Renal cortex interstitium (tissue), 11 donors: ENCODE measurements around the gene RAD51B. TPM values are rescaled to one million over a fixed set of nuclear protein-coding genes. Genes with fewer than 3 reads are reported as not detected.
A peak's percentile ranks its signal among the peaks of the same experiment; 100 is the strongest.
"Not testable (repeated sequence)": the region's sequence is repeated elsewhere in the genome, so short reads cannot be mapped to it uniquely, and the experiment has no call there.

ENCODE experiments used
- DNase-seq, 11 donors: peaks; one replicate each; pipeline ENCODE4 v3.0.0-alpha.2; 2013; ENCODE audit warnings: low read depth in 9 of 11, low spot score in 4 of 11; ENCODE audit errors: extremely low read depth in 1 of 11
- polyA plus RNA-seq, 3 donors: library from polyadenylated mRNA; unstranded; fragments of 120-200 nt; gene quantifications; one replicate each; pipeline ENCODE4 v1.2.1, GENCODE V29; 2013; ENCODE audit not compliant: insufficient read length in 3 of 3

Gene RAD51B
- polyA plus RNA-seq, 3 donors, result 12.5 to 13.0 (median 12.5) TPM

DNA sequence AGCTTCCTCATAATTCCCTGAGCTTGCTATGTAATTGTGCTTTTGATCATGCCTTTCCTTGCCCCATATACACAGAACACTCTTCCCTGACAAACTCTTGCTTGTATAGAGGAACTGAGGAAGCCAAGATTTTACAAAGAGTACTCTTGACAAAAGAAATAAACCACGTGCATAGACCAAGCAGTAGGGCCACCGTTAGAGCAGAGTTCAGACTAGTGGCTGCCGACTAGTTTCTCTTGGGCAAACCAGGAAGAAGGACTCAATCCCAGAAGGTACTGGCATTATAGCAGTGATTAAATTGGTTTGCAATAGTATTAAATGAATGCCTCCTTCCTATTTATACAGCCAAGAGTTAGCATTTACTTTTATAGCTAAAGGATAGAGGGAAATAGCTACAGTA lies 146.1 kb downstream of the RAD51B start:
- no peak for DNase-seq

DNA sequence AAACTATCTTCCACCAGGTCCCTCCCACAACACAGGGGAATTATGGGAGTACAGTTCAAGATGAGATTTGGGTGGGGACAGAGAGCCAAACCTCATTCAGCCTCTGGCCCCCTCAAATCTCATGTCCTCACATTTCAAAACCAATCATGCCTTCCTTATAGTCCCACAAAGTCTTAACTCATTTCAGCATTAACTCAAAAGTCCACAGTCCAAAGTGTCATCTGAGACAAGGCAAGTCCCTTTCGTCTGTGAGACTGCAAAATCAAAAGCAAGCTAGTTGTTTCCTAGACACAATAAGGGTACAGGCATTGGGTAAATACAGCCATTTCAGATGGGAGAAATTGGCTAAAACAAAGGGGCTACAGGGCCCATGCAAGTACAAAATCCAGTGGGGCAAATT lies 147.6 kb downstream of the RAD51B start:
- DNase-seq, result no peak

DNA sequence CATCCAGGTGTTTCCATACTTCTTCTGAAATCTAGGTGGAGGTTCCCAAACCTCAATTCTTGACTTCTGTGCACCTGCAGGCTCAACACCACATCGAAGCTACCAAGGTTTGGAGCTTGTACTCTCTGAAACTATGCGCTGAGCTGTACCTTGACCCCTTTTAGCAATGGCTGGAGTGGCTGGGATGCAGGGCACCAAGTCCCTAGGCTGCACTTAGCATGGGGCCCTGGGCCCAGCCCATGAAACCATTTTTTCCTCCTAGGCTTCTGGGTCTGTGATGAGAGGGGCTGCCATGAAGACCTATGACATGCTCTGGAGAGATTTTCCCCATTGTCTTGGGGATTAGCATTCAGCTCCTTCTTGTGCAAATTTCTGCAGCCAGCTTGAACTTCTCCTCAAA lies 148.4 kb downstream of the RAD51B start:
- DNase-seq, result not testable (repeated sequence)

DNA sequence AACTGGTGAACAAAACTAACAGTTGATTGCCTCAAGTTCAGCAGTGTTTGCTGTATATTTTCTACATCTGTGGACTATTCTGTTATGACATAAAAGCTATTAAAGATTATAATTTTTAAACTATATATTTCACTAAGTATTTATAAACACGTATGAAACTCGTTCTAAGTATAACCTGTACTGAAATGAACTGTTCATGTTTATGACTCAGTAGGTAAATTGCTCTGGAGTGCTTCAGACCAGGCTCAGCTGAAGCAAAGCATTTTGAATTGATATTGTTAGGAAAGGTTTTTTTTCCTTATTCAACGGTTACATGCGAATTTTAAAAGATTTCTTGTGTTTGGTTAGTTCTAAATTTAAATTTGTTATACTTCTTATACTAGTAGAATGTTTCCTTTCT lies 151.3 kb downstream of the RAD51B start:
- DNase-seq, result no peak

DNA sequence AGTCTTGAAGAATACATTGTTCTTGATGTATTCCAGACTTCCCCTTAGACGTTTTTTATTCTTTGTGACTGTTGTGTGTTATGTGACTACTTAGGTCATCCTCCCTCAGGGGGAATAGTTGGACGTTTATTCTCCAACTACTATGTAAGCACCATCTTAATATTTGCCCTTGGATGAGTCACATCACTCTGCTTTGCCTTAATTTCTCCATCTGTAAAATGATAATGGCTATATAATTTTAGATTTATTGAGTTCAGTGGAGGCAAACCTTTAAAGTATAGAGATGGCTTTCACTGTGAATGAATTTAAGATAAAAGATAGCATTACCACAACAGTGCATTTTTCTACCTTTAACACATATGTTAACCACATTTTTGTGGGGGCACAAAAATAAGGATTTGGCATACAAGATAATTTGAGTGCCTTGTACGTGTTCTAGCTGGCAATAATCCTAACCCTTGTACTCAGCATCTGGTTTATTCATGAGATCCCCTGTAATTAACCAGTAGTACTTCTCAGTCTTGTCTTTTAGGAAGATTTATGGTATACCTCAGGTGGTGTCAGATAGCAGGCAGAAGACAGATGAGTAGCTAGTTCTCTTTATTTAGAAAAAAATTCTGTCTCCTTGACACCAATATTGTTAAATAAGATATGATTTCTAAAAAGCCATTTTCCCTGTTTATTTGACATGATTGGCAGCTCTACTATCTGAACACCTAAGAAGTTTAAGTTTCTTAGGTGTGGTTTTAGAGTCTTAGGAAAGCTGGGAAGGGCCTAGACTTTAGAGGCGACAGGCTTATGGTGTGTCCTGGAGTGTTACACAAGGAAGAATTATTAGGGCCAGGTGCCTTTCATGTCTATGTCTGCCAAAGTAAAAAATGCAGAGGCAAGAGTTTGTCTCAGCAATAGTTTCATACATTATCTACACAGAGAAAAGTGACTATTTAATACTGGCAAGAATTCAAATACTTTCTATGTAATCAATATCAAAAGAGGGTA lies 152.3 kb downstream of the RAD51B start:
- DNase-seq, result no peak

DNA sequence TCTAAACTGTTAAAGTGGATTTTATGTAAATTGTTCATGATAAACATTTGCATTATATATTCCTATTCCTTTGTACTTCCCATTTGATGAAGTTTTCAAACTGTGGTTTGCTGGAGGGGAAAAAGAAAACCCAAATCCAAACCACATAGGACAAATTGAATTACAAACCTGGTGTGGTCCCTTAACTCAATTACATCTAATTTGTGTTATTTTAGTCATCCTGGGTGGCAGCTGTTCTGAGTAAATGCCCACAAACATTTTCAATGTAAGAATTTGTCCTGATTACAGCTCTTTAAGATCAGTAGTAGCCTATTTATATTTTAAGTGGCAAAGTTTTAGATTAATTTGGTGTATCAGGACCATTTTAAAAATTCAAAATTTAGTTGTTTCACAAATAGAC lies 153.9 kb downstream of the RAD51B start:
- no peak for DNase-seq

DNA sequence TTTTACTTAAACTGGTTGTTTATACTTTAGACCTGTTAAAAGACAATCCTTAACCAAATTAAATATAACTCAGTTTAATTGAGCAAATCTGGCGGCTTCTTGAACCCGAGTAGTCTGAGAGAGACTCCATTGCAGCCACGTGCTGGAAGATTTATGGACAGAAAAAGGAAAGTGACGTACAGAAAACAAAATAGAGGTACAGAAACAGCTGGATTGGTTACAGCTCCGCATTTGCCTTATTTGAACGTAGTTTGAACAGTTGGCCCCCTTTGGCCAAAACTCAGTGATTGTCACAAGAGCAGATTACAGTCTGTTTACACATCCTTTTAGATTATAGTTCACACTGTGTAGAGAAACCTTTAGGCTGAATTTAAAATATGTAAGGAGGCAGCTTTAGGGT lies 155.9 kb downstream of the RAD51B start:
- no peak for DNase-seq

DNA sequence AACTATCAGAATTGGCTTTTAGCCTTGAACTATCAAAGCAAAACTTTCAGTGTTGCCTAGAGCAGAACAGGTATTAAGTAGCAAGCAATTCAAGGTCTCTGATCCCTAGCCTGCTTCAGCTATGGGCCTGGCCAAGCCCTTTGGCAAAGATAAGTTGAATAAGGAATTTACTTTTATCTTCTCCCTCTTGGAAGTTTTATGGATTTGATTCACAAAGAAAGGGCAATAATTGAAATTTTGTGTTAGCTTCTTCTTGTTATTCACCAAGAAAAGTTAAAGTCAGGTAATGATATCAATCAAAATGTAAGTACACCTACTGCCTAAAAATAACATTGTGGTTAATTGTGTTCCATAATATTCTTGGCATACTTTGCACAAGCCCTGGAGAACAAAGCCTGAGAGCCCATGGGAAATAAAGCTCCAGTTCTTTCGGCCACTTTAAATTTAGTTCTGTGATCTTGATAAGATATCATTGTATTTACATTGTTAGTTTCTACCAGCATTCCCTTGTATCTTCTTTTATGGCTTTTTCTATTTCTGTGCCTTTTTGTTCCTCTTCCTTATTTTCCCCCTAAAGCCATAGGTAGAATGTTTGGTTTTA lies 158.0 kb downstream of the RAD51B start:
- no peak for DNase-seq

DNA sequence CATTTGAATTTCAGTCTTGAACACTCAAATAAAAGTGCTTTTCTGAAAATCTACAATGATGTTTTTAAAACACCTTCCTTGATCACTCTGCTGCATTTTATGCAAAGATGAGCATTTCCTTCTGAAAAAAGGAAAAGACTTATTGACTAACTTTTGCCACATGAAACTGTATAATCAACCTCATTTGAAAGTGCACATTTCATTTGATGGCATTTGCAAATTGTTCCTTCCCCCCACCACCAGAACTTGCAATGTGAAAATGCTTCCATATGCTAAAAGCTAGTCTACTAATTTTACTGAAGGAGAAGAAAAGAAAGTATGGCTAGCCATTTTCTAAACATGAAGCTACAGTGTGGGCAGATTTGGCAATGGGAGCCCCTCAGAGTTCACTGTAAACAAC lies 159.2 kb downstream of the RAD51B start:
- no peak for DNase-seq

DNA sequence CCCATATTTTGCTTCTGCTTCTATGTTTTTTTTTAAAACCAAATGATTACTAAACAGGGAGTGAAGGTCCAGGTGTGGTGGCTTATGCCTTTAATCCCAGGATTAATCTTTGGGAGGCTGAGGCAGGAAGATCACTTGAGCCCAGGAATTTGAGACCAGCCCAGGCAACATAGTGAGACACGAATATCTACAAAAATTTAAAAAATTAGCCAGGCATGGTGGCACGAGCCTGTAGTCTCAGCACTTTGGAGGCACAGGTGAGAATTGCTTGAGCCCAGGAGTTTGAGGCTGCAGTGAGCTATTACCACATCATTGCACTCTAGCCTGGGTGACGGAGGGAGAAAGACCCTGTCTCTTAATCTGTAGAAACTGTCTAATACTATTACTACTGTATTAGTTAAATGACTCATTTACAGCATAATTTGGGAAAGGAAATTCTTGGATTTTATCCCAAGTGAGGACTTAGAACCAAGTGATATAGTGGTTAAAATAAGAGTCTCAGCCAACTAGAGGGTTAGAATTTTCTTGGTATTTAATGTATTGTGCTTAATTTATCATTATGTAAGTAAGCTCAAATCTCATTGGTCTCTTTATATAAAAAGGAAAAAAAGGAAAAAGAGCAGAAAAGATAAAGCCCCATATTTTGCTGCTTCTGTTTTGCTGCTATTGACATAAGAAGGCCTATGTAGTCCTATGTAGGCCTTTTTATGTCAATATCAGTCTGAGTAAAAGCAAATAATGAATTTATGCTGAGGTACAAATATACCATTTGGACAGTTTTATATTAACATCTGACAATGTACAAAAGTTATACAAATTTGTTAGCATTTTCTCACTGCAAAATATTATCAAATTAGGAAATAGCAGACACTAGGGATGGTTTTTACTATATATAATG lies 163.4 kb downstream of the RAD51B start:
- no peak for DNase-seq

DNA sequence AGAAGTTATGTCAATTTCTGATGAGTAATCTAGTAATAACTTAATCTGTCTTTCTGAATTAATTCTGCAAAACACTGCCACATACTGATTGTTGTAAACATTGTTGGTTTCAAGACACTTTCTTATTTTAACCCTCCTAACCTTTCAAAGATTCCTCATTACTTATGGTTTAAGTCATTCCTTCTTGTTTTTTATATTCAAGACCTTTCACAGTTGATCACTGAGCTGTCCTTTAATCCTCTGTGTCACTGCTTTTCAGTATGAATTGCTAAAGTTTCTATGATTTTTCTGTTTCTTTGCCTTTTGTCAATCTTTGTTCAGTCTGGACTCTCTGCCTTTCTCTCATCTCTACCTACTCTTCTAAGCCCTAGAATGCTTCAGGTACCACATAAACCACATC lies 164.7 kb downstream of the RAD51B start:
- DNase-seq, result no peak

DNA sequence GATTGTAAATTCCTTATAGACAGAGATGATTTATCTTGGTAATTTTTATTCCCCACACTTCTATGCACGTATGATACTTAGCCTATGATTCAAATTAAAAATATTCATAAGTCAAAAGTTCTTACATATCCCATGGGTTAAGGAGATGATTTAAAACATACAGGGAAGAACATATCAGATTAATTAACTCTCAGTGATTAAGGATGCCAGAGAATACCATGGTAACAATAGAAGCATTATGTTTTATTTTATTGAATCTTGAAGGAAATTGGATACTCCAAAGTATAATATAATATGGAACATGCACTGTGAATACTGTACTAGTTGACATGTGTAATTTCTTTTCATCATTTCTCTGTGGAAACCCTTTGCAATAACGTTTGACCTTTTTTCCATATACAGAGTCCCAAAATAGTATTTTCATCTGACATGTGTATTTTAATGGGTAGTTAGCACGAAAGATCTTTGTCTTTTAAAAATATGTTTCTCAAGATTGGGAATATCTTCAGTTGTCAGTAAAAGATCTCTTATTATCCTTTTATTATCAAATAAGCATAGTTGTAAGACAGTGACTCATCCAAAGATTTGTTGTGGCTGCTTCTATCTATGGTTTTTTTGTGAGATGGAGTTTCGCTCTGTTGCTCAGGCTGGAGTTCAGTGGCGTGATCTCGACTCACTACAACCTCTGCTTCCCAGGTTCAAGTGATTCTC lies 166.7 kb downstream of the RAD51B start:
- no peak for DNase-seq

DNA sequence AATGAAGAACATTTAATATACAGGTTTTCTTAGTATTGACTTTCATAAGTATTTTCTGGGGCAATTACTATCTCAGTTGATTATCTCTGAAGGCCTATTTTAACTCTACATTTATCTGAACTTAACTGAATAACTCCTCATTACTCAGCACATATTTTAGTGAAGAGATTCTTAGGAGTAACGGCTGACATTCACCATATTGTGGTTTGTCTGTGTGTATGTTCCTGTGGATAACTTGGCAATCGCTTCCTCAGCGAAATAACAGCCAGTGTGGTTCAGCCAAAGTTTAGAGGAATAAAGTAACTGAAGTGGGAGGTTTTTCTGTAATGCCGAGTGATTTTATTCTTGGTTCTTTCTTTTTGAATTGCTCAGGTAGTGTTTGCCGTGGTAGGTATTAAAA lies 168.0 kb downstream of the RAD51B start:
- peak in 10 of 11 donors; percentile 37 to 81 (median 60) for DNase-seq

DNA sequence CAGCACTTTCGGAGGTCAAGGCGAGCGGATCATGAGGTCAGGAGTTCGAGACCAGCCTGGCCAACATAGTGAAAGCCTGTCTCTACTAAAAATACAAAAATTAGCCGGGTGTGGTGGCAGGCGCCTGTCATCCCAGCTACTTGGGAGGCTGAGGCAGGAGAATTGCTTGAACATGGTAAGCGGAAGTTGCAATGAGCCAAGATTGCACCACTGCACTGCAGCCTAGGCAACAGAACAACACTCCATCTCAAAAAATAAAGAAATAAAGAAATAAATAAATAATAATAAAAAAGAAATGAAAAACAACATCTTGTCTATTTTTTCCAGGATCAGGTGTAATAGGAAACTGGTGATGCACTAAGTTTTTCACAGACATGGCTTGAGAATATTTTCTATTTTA lies 168.6 kb downstream of the RAD51B start:
- not testable (repeated sequence) for DNase-seq

DNA sequence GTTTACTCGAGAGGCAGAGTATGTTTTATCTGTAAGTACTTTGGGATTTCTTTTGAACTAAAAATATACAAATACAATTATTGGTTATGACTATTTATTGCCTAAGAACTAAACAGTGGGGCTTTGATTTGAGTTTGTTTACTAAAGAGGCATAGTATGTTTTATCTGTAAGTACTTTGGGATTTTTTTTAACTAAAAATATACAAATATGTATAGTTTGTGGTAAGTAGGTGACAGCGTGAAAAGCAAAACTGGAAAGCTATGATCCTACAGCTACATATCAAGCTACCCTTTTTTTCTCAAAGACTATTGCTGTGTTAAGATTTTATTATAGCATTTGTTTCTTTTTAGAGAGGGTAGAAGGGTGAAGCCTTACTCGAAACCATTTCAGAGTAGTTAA lies 171.0 kb downstream of the RAD51B start:
- no peak for DNase-seq

DNA sequence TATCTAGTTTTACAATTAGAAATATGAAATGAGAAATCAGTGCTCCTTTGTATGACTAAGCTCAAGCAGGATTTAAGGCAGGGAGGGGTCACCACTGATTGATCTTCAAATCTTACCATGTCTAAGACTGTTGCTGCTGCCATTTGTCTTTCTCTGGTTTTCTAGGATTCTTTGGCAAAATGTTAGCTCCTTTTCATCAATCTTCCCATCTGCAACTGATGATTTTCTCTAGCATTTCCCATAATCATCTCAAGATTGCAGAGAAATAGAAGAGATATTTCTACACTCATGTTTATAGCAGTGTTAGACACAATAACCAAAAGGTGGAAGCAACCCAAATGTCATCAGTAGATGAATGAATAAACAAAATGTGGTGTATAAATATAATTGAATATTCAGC lies 175.0 kb downstream of the RAD51B start:
- DNase-seq, result no peak

DNA sequence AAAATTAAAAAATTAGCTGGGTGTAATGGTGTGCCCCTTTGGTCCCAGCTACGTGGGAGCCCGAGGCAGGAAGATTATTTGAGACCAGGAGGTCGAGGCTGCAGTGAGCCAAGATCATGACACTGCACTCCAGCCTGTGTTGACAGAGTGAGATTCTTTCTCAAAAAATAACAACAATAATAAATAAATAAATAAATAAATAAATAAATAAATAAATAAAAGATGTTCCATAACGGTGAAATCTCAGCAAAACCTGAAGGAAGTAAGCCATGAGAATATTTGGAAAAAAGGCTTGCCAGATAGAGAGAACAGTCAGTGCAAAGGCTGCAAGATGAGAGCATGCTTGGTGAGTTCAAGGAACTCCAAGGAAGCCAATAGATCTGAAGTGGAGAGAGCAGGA lies 176.7 kb downstream of the RAD51B start:
- DNase-seq, result no peak

DNA sequence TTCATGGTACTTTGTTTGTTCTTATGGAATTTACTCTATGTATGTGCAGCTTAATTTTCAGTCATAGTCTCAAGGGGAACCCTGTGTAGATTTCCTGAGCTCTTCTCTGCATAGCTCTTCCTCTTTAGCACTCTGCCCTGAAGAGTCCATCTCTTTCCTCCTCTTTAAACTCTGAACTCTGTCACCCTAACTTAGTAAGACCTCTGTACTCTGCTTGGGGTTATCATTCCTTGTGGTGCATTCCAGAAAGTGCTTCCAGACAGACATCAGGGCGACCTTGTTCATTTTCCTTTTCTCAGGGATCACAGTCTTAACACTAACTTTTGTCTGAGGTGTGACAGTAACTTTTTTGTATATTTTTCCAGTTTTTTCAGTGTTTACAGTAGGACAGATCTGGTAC lies 179.3 kb downstream of the RAD51B start:
- DNase-seq, result no peak

DNA sequence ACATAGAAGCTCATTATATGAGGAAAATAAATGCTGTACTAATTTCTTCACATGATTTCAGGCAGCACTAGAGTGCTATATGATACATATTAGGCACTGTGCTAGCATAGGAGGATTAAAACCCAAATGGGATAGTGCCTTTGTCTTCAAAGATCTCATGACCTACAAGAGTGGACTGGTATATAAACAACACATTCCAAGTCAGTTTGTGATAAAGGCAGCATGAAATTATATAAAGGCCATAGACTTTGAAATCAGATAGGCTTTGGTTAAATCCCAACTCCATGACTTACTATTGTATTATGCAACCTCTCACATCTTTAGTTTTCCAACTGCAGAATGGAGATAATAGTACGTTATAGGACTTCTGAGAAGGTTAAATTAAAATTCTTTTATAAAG lies 179.7 kb downstream of the RAD51B start:
- no peak for DNase-seq
